RWPE2 (cell line): ENCODE measurements around the gene AP2B1.
"Not testable (repeated sequence)": the region's sequence is repeated elsewhere in the genome, so short reads cannot be mapped to it uniquely, and the experiment has no call there.

Source experiments
- ATAC-seq: fragments of 200-7000 bp; cut with Tn5 transposase; 3 replicates; pipeline ENCODE4 v1.9.1; 2021; ENCODE audit warnings: low read depth
- DNase-seq: peaks from one replicate; pipeline ENCODE4 v3.0.0-alpha.2; 2020; ENCODE audit warnings: low spot score
- H3K27ac ChIP-seq: fragments of 450-650 bp; 2 replicates; pipeline ENCODE4 v1.5.1; 2017; ENCODE audit warnings: mild to moderate bottlenecking; ENCODE audit not compliant: poor library complexity, severe bottlenecking
- H3K27me3 ChIP-seq: fragments of 250-450 bp; sonication (Bioruptor Pico); 2 replicates; pipeline ENCODE4 v1.5.1; 2021; ENCODE audit warnings: mild to moderate bottlenecking, moderate library complexity; ENCODE audit not compliant: insufficient read depth, poor library complexity, severe bottlenecking
- H3K36me3 ChIP-seq: fragments of 250-450 bp; sonication (Bioruptor Pico); 2 replicates; pipeline ENCODE4 v1.5.1; 2020; ENCODE audit warnings: low read depth, mild to moderate bottlenecking, moderate library complexity
- H3K4me1 ChIP-seq: fragments of 250-450 bp; sonication (Bioruptor Pico); 2 replicates; pipeline ENCODE4 v1.5.1; 2021; ENCODE audit warnings: mild to moderate bottlenecking, moderate library complexity; ENCODE audit not compliant: insufficient read depth, poor library complexity, severe bottlenecking
- H3K4me3 ChIP-seq: fragments of 250-450 bp; sonication (Bioruptor Pico); 2 replicates; pipeline ENCODE4 v1.5.1; 2021; ENCODE audit warnings: mild to moderate bottlenecking, moderate library complexity; ENCODE audit not compliant: severe bottlenecking
- H3K9me3 ChIP-seq: fragments of 250-450 bp; sonication (Bioruptor Pico); 2 replicates; pipeline ENCODE4 v1.5.1; 2021; ENCODE audit warnings: mild to moderate bottlenecking, moderate library complexity; ENCODE audit not compliant: severe bottlenecking
- TF ChIP-seq, protein P1 (sequence below): fragments of 450-650 bp; IDR thresholded peaks from one replicate; pipeline ENCODE4 v1.5.1; 2017; ENCODE audit warnings: mild to moderate bottlenecking, moderate library complexity; ENCODE audit not compliant: poor library complexity, severe bottlenecking

Gene AP2B1

GRCh38 chr17:35695613-35696012, 108.5 kb downstream of the AP2B1 start:
- TF ChIP-seq, protein P1, sequence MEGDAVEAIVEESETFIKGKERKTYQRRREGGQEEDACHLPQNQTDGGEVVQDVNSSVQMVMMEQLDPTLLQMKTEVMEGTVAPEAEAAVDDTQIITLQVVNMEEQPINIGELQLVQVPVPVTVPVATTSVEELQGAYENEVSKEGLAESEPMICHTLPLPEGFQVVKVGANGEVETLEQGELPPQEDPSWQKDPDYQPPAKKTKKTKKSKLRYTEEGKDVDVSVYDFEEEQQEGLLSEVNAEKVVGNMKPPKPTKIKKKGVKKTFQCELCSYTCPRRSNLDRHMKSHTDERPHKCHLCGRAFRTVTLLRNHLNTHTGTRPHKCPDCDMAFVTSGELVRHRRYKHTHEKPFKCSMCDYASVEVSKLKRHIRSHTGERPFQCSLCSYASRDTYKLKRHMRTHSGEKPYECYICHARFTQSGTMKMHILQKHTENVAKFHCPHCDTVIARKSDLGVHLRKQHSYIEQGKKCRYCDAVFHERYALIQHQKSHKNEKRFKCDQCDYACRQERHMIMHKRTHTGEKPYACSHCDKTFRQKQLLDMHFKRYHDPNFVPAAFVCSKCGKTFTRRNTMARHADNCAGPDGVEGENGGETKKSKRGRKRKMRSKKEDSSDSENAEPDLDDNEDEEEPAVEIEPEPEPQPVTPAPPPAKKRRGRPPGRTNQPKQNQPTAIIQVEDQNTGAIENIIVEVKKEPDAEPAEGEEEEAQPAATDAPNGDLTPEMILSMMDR: no peak
- H3K36me3 ChIP-seq: peaks cover 81% of the 10 kb centered on the region
- H3K9me3 ChIP-seq: no peaks in the 10 kb centered on the region
- no peaks in the 10 kb centered on the region for H3K27me3 ChIP-seq
- no peak overlapping the region for H3K27ac ChIP-seq
- no peak for ATAC-seq
- DNase-seq: no peak
- no peaks in the 10 kb centered on the region for H3K4me1 ChIP-seq
- H3K4me3 ChIP-seq: no peak overlapping the region

DNA sequence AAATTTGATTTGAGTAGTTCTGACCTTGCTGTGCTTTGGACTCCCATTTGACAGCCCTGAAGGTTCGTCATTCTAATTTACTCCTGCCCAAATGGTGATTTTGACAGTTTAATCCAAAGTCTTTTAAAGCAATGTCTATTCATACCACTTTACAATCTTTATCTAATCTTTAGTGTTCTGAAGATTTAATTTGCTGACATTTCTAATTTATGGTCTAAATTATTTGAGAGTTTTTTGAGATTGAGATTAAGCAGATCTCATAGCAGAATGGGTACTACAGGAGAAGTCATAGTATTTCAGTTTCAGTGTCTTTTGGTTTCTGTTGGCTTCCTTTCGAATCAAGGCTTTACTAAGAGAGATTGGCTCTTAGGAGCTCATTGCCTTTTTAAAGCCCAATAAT, 111.7 kb downstream of the AP2B1 start:
- Histone ChIP-seq H3K27ac (no peak overlapping the region), H3K36me3 (peaks cover 56% of the 10 kb centered on the region), H3K4me1 (no peaks in the 10 kb centered on the region), H3K4me3 (no peak overlapping the region), H3K27me3 (no peaks in the 10 kb centered on the region), H3K9me3 (no peaks in the 10 kb centered on the region)
- no peak for DNase-seq
- ATAC-seq: no peak
- TF ChIP-seq, protein P1: no peak

DNA sequence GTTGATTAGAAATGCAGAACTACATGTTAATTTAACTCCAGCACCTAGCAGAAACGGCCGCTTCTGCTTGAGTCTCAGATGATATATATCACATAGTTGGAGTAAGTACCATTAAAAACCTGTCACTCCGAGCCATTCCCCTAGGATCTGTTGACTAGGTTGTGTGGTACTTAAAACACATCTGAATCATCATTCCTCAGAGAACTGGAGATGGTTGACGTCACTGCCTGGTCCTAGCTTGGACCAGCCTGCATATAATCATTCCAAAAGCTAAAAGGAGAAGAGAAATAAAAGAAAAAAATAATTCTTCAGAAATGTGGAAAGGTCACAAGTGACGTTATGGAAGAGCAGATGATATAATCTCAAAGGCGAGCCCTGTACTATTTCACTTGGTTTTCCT, 113.0 kb downstream of the AP2B1 start:
- no peaks in the 10 kb centered on the region for H3K9me3 ChIP-seq
- peaks cover 43% of the 10 kb centered on the region for H3K36me3 ChIP-seq
- TF ChIP-seq, protein P1: no peak
- no peak overlapping the region for H3K4me3 ChIP-seq
- DNase-seq (no peak), ATAC-seq (no peak)
- H3K27ac ChIP-seq: no peak overlapping the region
- no peaks in the 10 kb centered on the region for H3K27me3 ChIP-seq
- no peaks in the 10 kb centered on the region for H3K4me1 ChIP-seq

GRCh38 chr17:35701491-35701890, 114.4 kb downstream of the AP2B1 start:
- H3K36me3 ChIP-seq: peaks cover 38% of the 10 kb centered on the region

DNA sequence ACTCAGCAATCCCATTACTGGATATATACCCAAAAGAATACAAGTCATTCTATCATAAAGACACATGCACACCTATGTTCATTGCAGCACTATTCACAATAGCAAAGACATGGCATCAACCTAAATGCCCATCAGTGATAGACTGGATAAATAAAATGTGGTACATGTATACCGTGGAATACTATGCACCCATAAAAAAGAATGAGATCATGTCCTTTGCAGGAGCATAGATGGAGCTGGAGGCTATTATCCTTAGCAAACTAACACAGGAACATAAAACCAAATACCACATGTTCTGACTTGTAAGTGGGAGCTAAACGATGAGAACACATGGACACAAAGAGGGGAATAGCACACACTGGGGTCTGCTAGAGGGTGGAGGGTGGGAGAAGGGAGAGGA, 116.2 kb downstream of the AP2B1 start:
- not testable (repeated sequence) for H3K27me3 ChIP-seq, DNase-seq, ATAC-seq, H3K9me3 ChIP-seq, H3K4me3 ChIP-seq, H3K27ac ChIP-seq, H3K4me1 ChIP-seq
- H3K36me3 ChIP-seq: peaks cover 29% of the 10 kb centered on the region

More at GRCh38 chr17:35701491-35701890, 114.4 kb downstream of the AP2B1 start:
- Histone ChIP-seq H3K4me3 (no peak overlapping the region), H3K4me1 (no peaks in the 10 kb centered on the region), H3K27ac (no peak overlapping the region), H3K27me3 (no peaks in the 10 kb centered on the region), H3K9me3 (no peaks in the 10 kb centered on the region)
- DNase-seq (no peak), ATAC-seq (no peak)
- TF ChIP-seq, protein P1: no peak
